ENCODE data around the gene SYTL3. TPM values are rescaled to one million over a fixed set of nuclear protein-coding genes. Genes with fewer than 3 reads are reported as not detected.

The SYTL3 gene
- total and polyA plus RNA-seq, 2 donors (not counting 1 experiment from before 2014, with no cell fraction given) = 1.1 to 5.4 TPM

- H3K9me3 ChIP-seq (ENCODE audit: control extremely low read depth in 1 of 3, control insufficient read depth in 2 of 3, insufficient read depth in 1 of 3, low read length in 2 of 3) = no peaks in the 10 kb centered on the region
- no peaks in the 10 kb centered on the region for H3K4me1 ChIP-seq (ENCODE audit: control insufficient read depth in 2 of 2, insufficient read depth in 2 of 2, low read length in 2 of 2)
- DNase-seq = no peak
- intact Hi-C loops (cut with micrococcal nuclease) = no loop called here
- CTCF ChIA-PET = no interaction called here
- H3K79me2 ChIP-seq (ENCODE audit: control insufficient read depth, insufficient read depth, low read length) = peaks cover 21% of the 10 kb centered on the region
- H4K20me1 ChIP-seq (ENCODE audit: control insufficient read depth, insufficient read depth, low read length, poor library complexity, severe bottlenecking) = peaks cover 11% of the 10 kb centered on the region
- no peak overlapping the region for H3K4me2 ChIP-seq (replicated peaks; ENCODE audit: low read depth, low read length, poor library complexity, severe bottlenecking)
- H3K27ac Mint-ChIP-seq = no peak overlapping the region
- H3K9me3 Mint-ChIP-seq (ENCODE audit: insufficient read depth) = no peaks in the 10 kb centered on the region
- WGBS (ENCODE audit: insufficient coverage) = 96% methylated on average over 4 of the region's 7 CpGs
- no peak overlapping the region for H3K4me3 Mint-ChIP-seq
- H2AFZ ChIP-seq (ENCODE audit: insufficient read depth, low read depth, low read length, poor library complexity, severe bottlenecking) = no peak overlapping the region
- no peak overlapping the region for H3K4me3 ChIP-seq (ENCODE audit: control extremely low read depth in 1 of 5, extremely low read depth in 1 of 5, insufficient read depth in 1 of 5, low read depth in 2 of 5, low read length in 4 of 5)
- H3K27me3 Mint-ChIP-seq = no peaks in the 10 kb centered on the region
- H3K9ac ChIP-seq (ENCODE audit: low read length) = no peak overlapping the region
- H3K4me1 Mint-ChIP-seq = peaks cover 6% of the 10 kb centered on the region
- ATAC-seq (ENCODE audit: low read depth) = no peak
- POLR2A ChIA-PET = interaction anchor here (0.8 kb wide), 1 partner anchor 789 kb away, joined by 4 read pairs; no protein-coding TSS in a partner anchor
- TF ChIP-seq EZH2 (IDR thresholded peaks at IDR 0.05; ENCODE audit: borderline replicate concordance, insufficient read depth, low read depth, low read length, poor library complexity, severe bottlenecking) = no peak
- no peak for TF ChIP-seq CTCF (IDR thresholded peaks at IDR 0.05)
- no peak overlapping the region for H3K27ac ChIP-seq (ENCODE audit: low read length in 2 of 2)
- no peaks in the 10 kb centered on the region for H3K27me3 ChIP-seq (replicated peaks in 1 of 4; ENCODE audit: control extremely low read depth in 1 of 4, control insufficient read depth in 3 of 4, insufficient read depth in 4 of 4, low read length in 3 of 4)
- H3K36me3 ChIP-seq (replicated peaks in 1 of 2; ENCODE audit: control extremely low read depth in 1 of 2, control insufficient read depth in 1 of 2, extremely low read depth in 1 of 2, insufficient read depth in 2 of 2, low read length in 1 of 2) = peaks cover 0 to 42% of the 10 kb centered on the region in 2 experiments
Observed at GRCh38 chr6:158635427-158636073, 14.3 kb upstream of the SYTL3 start.

DNA sequence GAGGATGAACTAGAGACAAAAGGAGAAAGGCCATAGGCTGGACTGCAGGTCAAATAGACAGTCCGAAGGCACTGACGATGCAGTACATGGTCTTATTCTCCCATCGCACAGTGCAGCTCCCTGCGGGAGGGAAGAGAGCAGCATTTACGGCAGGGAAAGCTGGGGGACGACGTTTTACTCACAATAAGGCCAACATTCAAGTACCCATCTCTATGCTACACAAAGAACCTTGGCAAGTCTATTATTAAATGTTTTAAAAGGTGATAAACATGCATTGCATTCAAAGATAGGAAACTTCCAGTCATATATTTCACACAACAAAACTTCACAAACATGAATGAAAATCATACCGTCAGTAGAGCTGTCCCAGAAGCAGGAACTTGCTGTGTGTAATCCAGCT is 13.1 kb upstream of the SYTL3 start:
- Mint-ChIP-seq H3K4me1 (peaks cover 12% of the 10 kb centered on the region), H3K27me3 (no peaks in the 10 kb centered on the region), H3K27ac (no peak overlapping the region), H3K4me3 (no peak overlapping the region), H3K9me3 (ENCODE audit: insufficient read depth) (no peaks in the 10 kb centered on the region)
- Histone ChIP-seq H3K4me1 (ENCODE audit: control insufficient read depth in 2 of 2, insufficient read depth in 2 of 2, low read length in 2 of 2) (no peaks in the 10 kb centered on the region), H3K9ac (ENCODE audit: low read length) (no peak overlapping the region), H3K4me3 (ENCODE audit: control extremely low read depth in 1 of 5, extremely low read depth in 1 of 5, insufficient read depth in 1 of 5, low read depth in 2 of 5, low read length in 4 of 5) (no peak overlapping the region), H3K27me3 (replicated peaks in 1 of 4; ENCODE audit: control extremely low read depth in 1 of 4, control insufficient read depth in 3 of 4, insufficient read depth in 4 of 4, low read length in 3 of 4) (no peaks in the 10 kb centered on the region), H4K20me1 (ENCODE audit: control insufficient read depth, insufficient read depth, low read length, poor library complexity, severe bottlenecking) (peaks cover 11% of the 10 kb centered on the region), H3K27ac (ENCODE audit: low read length in 2 of 2) (no peak overlapping the region), H3K9me3 (ENCODE audit: control extremely low read depth in 1 of 3, control insufficient read depth in 2 of 3, insufficient read depth in 1 of 3, low read length in 2 of 3) (no peaks in the 10 kb centered on the region), H3K36me3 (replicated peaks in 1 of 2; ENCODE audit: control extremely low read depth in 1 of 2, control insufficient read depth in 1 of 2, extremely low read depth in 1 of 2, insufficient read depth in 2 of 2, low read length in 1 of 2) (peaks cover 0 to 38% of the 10 kb centered on the region in 2 experiments), H3K79me2 (ENCODE audit: control insufficient read depth, insufficient read depth, low read length) (peaks cover 28% of the 10 kb centered on the region), H3K4me2 (replicated peaks; ENCODE audit: low read depth, low read length, poor library complexity, severe bottlenecking) (no peak overlapping the region), H2AFZ (ENCODE audit: insufficient read depth, low read depth, low read length, poor library complexity, severe bottlenecking) (no peak overlapping the region)
- ChIA-PET POLR2A (no interaction called here), CTCF (interaction anchor here (1.0 kb wide), 1 partner anchor 416 kb away, joined by 3 read pairs; no protein-coding TSS in a partner anchor)
- WGBS (ENCODE audit: insufficient coverage) = 98% methylated on average over 4 of the region's 8 CpGs
- TF ChIP-seq EZH2 (IDR thresholded peaks at IDR 0.05; ENCODE audit: borderline replicate concordance, insufficient read depth, low read depth, low read length, poor library complexity, severe bottlenecking) (no peak), CTCF (IDR thresholded peaks at IDR 0.05) (no peak)
- intact Hi-C loops (cut with micrococcal nuclease) = no loop called here
- DNase-seq (no peak), ATAC-seq (ENCODE audit: low read depth) (no peak)

All from B cell (primary cell).